K562 (cell line): ENCODE measurements around the gene TLL1. TPM values are rescaled to one million over a fixed set of nuclear protein-coding genes. Genes with fewer than 3 reads are reported as not detected.

Experiments
- ATAC-seq: fragments of 200-7000 bp; cut with Tn5 transposase; 3 replicates; pipeline ENCODE4 v1.9.1; 2020; ENCODE audit warnings: moderate library complexity
- BruUV-seq: library from RNA; stranded (reverse); fragments of 400-500 nt; replicated peaks from 2 replicates; lab custom pipeline; 2021; lab: Mats Ljungman, UMichigan
- CTCF ChIA-PET: fragments of 300-600 bp; formaldehyde crosslinking; extraction: SDS; loops from one replicate; lab custom pipeline; 2021; ENCODE audit warnings: low intra/inter-chr PET ratio; lab: Yijun Ruan, JAX
- POLR2A ChIA-PET: fragments of 300-600, 350-650 bp; sonication (Branson Sonifier 250); formaldehyde crosslinking; extraction: SDS; loops from one replicate; lab custom pipeline; 2021; ENCODE audit warnings: antibody characterized with exemption, inconsistent platforms; lab: Yijun Ruan, JAX
- DNase-seq, 4 experiments: peaks; one replicate each; pipeline versions ENCODE4 v3.0.0 to v3.0.0-alpha.2; 2011 to 2018; ENCODE audit warnings: low spot score in 3 of 4, mixed read lengths in 3 of 4; ENCODE audit errors: extremely low read depth in 1 of 4
- FAIRE-seq: peaks from 2 replicates; lab custom pipeline; 2011; peaks lifted over from hg19 to GRCh38; lab: Jason Lieb, UNC
- H2AFZ ChIP-seq: 2 replicates; pipeline ENCODE4 v1.6.0; 2011; ENCODE audit warnings: low read depth, low read length, control low read depth, inconsistent platforms
- H3K27ac ChIP-seq: fragments of 200-600 bp; 3 replicates; pipeline ENCODE4 v1.8.0; 2011; ENCODE audit warnings: low read depth, mild to moderate bottlenecking, control low read depth, inconsistent platforms, low read length, moderate library complexity, mixed read lengths; ENCODE audit errors: extremely low read depth
- H3K27me3 ChIP-seq, 2 experiments: fragments of 300-600 bp in 1 of 2; 2 replicates in 1 of 2; 3 replicates in 1 of 2; pipeline versions ENCODE4 v1.6.0 to v1.8.0; 2011; ENCODE audit warnings: inconsistent platforms in 2 of 2, low read length in 2 of 2, mild to moderate bottlenecking in 1 of 2, mixed read lengths in 1 of 2, moderate library complexity in 1 of 2; ENCODE audit not compliant: control insufficient read depth in 2 of 2, insufficient read depth in 2 of 2
- H3K36me3 ChIP-seq: fragments of 300-600 bp; 3 replicates; pipeline ENCODE4 v1.8.0; 2011; ENCODE audit warnings: mild to moderate bottlenecking, low read length, inconsistent platforms; ENCODE audit not compliant: control insufficient read depth, insufficient read depth
- H3K4me1 ChIP-seq, 2 experiments: fragments of 200-600 bp in 1 of 2; replicated peaks in 1 of 2; 2 replicates in 1 of 2; 3 replicates in 1 of 2; pipeline versions ENCODE4 v1.5.1 to v1.8.0; 2011; ENCODE audit warnings: inconsistent platforms in 2 of 2, low read length in 2 of 2, mild to moderate bottlenecking in 1 of 2, mixed read lengths in 1 of 2, moderate library complexity in 1 of 2; ENCODE audit not compliant: control insufficient read depth in 2 of 2, insufficient read depth in 2 of 2
- H3K4me2 ChIP-seq: 2 replicates; pipeline ENCODE4 v1.6.1; 2011; ENCODE audit warnings: low read length, control low read depth, inconsistent platforms, mixed read lengths; ENCODE audit not compliant: insufficient read depth
- H3K4me3 ChIP-seq: fragments of 200-600 bp; sonication (generic), shearing (Covaris generic); 2 replicates; pipeline ENCODE4 v1.5.1; 2016; ENCODE audit warnings: control low read depth, inconsistent platforms
- H3K79me2 ChIP-seq: fragments of 200-600 bp; 3 replicates; pipeline ENCODE4 v1.8.0; 2011; ENCODE audit warnings: low read length, inconsistent platforms; ENCODE audit not compliant: control insufficient read depth, insufficient read depth
- H3K9ac ChIP-seq, 2 experiments: 2 replicates each; pipeline versions ENCODE4 v1.6.0 to v1.6.1; 2011; ENCODE audit warnings: low read depth in 2 of 2, low read length in 2 of 2, control low read depth in 1 of 2, inconsistent platforms in 1 of 2, mild to moderate bottlenecking in 1 of 2, mixed read lengths in 1 of 2; ENCODE audit not compliant: insufficient read depth in 1 of 2
- H3K9me1 ChIP-seq: one replicate; pipeline ENCODE4 v1.6.0; 2011; ENCODE audit warnings: inconsistent platforms, mild to moderate bottlenecking, low read length, moderate library complexity; ENCODE audit not compliant: control insufficient read depth, insufficient read depth
- H3K9me3 ChIP-seq: replicated peaks from 2 replicates; pipeline ENCODE4 v1.5.1; 2011; ENCODE audit warnings: low read depth, low read length, inconsistent platforms; ENCODE audit not compliant: control insufficient read depth, insufficient read depth
- H4K20me1 ChIP-seq: replicated peaks from 2 replicates; pipeline ENCODE4 v1.6.1; 2011; ENCODE audit warnings: low read length, inconsistent platforms, mixed read lengths; ENCODE audit not compliant: control insufficient read depth, insufficient read depth
- CHAMP1 ChIP-seq: fragments of 450-650 bp; IDR thresholded peaks from 2 replicates; pipeline ENCODE4 v1.6.1; 2016; ENCODE audit warnings: mild to moderate bottlenecking
- ELF1 ChIP-seq: fragments of 200-800 bp; sonication (Bioruptor generic); IDR thresholded peaks from 2 replicates; pipeline ENCODE4 v1.6.1; 2016; ENCODE audit warnings: missing genetic modification characterization, missing compliant biosample characterization
- HDAC8 ChIP-seq: fragments of 450-650 bp; IDR thresholded peaks from 2 replicates; pipeline ENCODE4 v1.6.1; 2016; ENCODE audit warnings: mild to moderate bottlenecking, missing genetic modification characterization, moderate library complexity, missing compliant biosample characterization
- MTA1 ChIP-seq: fragments of 450-650 bp; IDR thresholded peaks from 2 replicates; pipeline ENCODE4 v1.6.1; 2017; ENCODE audit warnings: borderline replicate concordance
- NUFIP1 ChIP-seq: fragments of 450-650 bp; IDR thresholded peaks from 2 replicates; pipeline ENCODE4 v1.6.1; 2018; ENCODE audit not compliant: partially characterized antibody
- TCF3 ChIP-seq: sonication (generic); formaldehyde crosslinking; IDR thresholded peaks from 2 replicates; pipeline ENCODE4 v1.4.0; 2020; ENCODE audit warnings: mild to moderate bottlenecking, missing genetic modification reagents
- ZBTB17 ChIP-seq: fragments of 450-650 bp; formaldehyde crosslinking; IDR thresholded peaks from 2 replicates; pipeline ENCODE4 v1.4.0; 2020; ENCODE audit warnings: mild to moderate bottlenecking
- ZNF830 ChIP-seq: fragments of 250-450 bp; sonication (Bioruptor Pico); IDR thresholded peaks from 2 replicates; pipeline ENCODE4 v1.5.0; 2021; ENCODE audit warnings: mild to moderate bottlenecking
- WGBS: fragments of 100-300 bp; shearing (Covaris generic); methylation state at CpG from one replicate; pipeline ENCODE4 v1.1.6; 2016; ENCODE audit warnings: low coverage, mixed read lengths; ENCODE audit not compliant: insufficient coverage; ENCODE audit errors: missing lambda C conversion rate; 5-methylcytosine and 5-hydroxymethylcytosine counted together
- in situ Hi-C: fragments of 300-500 bp; cut with MboI; formaldehyde crosslinking; loops from 4 replicates; pipeline ENCODE4 v1.15.0; 2018; ENCODE audit warnings: inconsistent platforms, mixed read lengths
- intact Hi-C: fragments of 100-400 bp; cut with micrococcal nuclease; formaldehyde crosslinking; loops from 2 replicates; pipeline ENCODE4 v1.14.2; 2022
- polyA plus RNA-seq, 8 experiments: library from polyadenylated mRNA; depleted of rRNA in 4 of 8; stranded (reverse) in 5 of 8; unstranded in 3 of 8; fragments of >200 nt; fragmentation: Nextera tagmentation in 2 of 8; fragmentation: Illumina TruSeq in 1 of 8; extraction: Ambion mirVana in 2 of 8; extraction: Trizol in 1 of 8; gene quantifications; 2 replicates each; pipeline versions ENCODE4 v1.2.1 to v1.2.3, GENCODE V29; 2011 to 2014; ENCODE audit warnings: inconsistent platforms in 1 of 8, missing spikeins in 1 of 8
- total RNA-seq, 7 experiments: library from RNA; depleted of rRNA in 6 of 7; stranded (reverse); fragments of >200 nt in 6 of 7; fragmentation: Illumina TruSeq in 2 of 7; extraction: Trizol in 2 of 7; gene quantifications; 2 replicates each; pipeline versions ENCODE4 v1.2.1 to v1.2.3, GENCODE V29; 2011 to 2021; ENCODE audit warnings: low replicate concordance in 1 of 7
- TF ChIP-seq, protein P1 (sequence below): sonication (generic); formaldehyde crosslinking; IDR thresholded peaks from 2 replicates; pipeline ENCODE4 v1.8.0; 2022; ENCODE audit warnings: mild to moderate bottlenecking, missing genetic modification reagents
- TF ChIP-seq, protein P2 (sequence below): fragments of 450-650 bp; IDR thresholded peaks from 2 replicates; pipeline ENCODE4 v1.7.0; 2016; ENCODE audit warnings: borderline replicate concordance
- TF ChIP-seq, protein P3 (sequence below), 3 experiments: IDR thresholded peaks in 2 of 3; conservative IDR thresholded peaks in 1 of 3; 2 replicates each; pipeline ENCODE4 v1.5.1; 2011 to 2012; ENCODE audit warnings: low read length in 3 of 3, mild to moderate bottlenecking in 3 of 3, control low read depth in 2 of 3, improper control_type of control experiment in 1 of 3, inconsistent platforms in 1 of 3, low read depth in 1 of 3, mixed read lengths in 1 of 3, moderate library complexity in 1 of 3; ENCODE audit not compliant: insufficient read depth in 2 of 3
- TF ChIP-seq, protein P4 (sequence below): sonication (generic); formaldehyde crosslinking; IDR thresholded peaks from 2 replicates; pipeline ENCODE4 v1.8.0; 2022; ENCODE audit warnings: mild to moderate bottlenecking, missing genetic modification reagents, borderline replicate concordance

Gene TLL1
- total and polyA plus RNA-seq, 9 of the 15 experiments (the other 6 are each of a cell fraction or from before 2014, with no cell fraction given), result not detected

DNA sequence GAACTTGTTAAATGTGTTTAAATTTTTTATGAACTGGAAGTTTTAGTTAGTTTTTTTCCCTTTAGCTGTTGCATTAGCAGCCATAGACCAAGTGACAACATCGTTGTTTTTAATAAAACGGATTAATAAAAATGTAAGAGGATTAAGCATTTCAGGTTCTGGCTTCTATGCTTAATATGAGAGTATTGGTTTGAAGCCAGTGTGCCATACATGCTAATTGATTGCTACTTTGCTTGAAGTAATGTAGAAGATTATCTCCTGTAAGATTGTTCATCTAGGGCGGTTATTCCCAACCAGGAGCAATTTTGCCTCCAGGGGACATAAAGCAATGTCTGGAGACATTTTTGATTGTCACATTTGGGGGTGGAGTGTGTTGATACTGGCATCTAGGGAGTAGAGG is 54.3 kb downstream of the TLL1 start:
- Histone ChIP-seq H3K4me3 (no peak overlapping the region), H3K27me3 (no peaks in the 10 kb centered on the region), H3K9me1 (no peaks in the 10 kb centered on the region), H3K9ac (no peak overlapping the region), H2AFZ (no peak overlapping the region), H3K27ac (no peak overlapping the region), H3K36me3 (no peaks in the 10 kb centered on the region), H3K4me2 (no peak overlapping the region)
- POLR2A ChIA-PET, result no interaction called here
- FAIRE-seq (no peak), ATAC-seq (no peak)
- in situ Hi-C loops, result no loop called here
- TF ChIP-seq, protein P1, sequence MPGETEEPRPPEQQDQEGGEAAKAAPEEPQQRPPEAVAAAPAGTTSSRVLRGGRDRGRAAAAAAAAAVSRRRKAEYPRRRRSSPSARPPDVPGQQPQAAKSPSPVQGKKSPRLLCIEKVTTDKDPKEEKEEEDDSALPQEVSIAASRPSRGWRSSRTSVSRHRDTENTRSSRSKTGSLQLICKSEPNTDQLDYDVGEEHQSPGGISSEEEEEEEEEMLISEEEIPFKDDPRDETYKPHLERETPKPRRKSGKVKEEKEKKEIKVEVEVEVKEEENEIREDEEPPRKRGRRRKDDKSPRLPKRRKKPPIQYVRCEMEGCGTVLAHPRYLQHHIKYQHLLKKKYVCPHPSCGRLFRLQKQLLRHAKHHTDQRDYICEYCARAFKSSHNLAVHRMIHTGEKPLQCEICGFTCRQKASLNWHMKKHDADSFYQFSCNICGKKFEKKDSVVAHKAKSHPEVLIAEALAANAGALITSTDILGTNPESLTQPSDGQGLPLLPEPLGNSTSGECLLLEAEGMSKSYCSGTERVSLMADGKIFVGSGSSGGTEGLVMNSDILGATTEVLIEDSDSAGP (CRISPR knock-in tag), result no peak
- TF ChIP-seq MTA1, result no peak
- no peak for TF ChIP-seq CHAMP1
- TF ChIP-seq, protein P2, sequence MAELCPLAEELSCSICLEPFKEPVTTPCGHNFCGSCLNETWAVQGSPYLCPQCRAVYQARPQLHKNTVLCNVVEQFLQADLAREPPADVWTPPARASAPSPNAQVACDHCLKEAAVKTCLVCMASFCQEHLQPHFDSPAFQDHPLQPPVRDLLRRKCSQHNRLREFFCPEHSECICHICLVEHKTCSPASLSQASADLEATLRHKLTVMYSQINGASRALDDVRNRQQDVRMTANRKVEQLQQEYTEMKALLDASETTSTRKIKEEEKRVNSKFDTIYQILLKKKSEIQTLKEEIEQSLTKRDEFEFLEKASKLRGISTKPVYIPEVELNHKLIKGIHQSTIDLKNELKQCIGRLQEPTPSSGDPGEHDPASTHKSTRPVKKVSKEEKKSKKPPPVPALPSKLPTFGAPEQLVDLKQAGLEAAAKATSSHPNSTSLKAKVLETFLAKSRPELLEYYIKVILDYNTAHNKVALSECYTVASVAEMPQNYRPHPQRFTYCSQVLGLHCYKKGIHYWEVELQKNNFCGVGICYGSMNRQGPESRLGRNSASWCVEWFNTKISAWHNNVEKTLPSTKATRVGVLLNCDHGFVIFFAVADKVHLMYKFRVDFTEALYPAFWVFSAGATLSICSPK, result no peak
- no peak for TF ChIP-seq TCF3 (CRISPR knock-in tag)
- TF ChIP-seq, protein P3, sequence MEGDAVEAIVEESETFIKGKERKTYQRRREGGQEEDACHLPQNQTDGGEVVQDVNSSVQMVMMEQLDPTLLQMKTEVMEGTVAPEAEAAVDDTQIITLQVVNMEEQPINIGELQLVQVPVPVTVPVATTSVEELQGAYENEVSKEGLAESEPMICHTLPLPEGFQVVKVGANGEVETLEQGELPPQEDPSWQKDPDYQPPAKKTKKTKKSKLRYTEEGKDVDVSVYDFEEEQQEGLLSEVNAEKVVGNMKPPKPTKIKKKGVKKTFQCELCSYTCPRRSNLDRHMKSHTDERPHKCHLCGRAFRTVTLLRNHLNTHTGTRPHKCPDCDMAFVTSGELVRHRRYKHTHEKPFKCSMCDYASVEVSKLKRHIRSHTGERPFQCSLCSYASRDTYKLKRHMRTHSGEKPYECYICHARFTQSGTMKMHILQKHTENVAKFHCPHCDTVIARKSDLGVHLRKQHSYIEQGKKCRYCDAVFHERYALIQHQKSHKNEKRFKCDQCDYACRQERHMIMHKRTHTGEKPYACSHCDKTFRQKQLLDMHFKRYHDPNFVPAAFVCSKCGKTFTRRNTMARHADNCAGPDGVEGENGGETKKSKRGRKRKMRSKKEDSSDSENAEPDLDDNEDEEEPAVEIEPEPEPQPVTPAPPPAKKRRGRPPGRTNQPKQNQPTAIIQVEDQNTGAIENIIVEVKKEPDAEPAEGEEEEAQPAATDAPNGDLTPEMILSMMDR (IDR thresholded peaks at IDR 0.05 in 2 of 3, conservative IDR thresholded peaks at IDR 0.05 in 1 of 3; ENCODE audit: insufficient read depth in 2 of 3, low read depth in 1 of 3, low read length in 3 of 3), result no peak
- no peak for TF ChIP-seq HDAC8 (tag)
- no peak for TF ChIP-seq ZNF830 (CRISPR knock-in tag)
- no peak for TF ChIP-seq ELF1 (tag)
- TF ChIP-seq ZBTB17 (CRISPR knock-in tag), result no peak
- TF ChIP-seq, protein P4, sequence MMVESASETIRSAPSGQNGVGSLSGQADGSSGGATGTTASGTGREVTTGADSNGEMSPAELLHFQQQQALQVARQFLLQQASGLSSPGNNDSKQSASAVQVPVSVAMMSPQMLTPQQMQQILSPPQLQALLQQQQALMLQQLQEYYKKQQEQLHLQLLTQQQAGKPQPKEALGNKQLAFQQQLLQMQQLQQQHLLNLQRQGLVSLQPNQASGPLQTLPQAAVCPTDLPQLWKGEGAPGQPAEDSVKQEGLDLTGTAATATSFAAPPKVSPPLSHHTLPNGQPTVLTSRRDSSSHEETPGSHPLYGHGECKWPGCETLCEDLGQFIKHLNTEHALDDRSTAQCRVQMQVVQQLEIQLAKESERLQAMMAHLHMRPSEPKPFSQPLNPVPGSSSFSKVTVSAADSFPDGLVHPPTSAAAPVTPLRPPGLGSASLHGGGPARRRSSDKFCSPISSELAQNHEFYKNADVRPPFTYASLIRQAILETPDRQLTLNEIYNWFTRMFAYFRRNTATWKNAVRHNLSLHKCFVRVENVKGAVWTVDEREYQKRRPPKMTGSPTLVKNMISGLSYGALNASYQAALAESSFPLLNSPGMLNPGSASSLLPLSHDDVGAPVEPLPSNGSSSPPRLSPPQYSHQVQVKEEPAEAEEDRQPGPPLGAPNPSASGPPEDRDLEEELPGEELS (CRISPR knock-in tag), result no peak
- no peak for TF ChIP-seq NUFIP1
- TF ChIP-seq, all 486 proteins: peak for 0
- intact Hi-C loops, result no loop called here
- Histone ChIP-seq H3K79me2 (no peaks in the 10 kb centered on the region), H3K9me3 (no peaks in the 10 kb centered on the region), H4K20me1 (no peaks in the 10 kb centered on the region), H3K4me1 (no peaks in the 10 kb centered on the region)
- BruUV-seq, result no TSS peak
- WGBS, result 5% methylated on average over 3 of the region's 3 CpGs
- CTCF ChIA-PET, result no interaction called here
- DNase-seq, result no peak
